C4-2B (cell line): ENCODE data around the gene DNAAF9.

Source experiments
- H3K27ac ChIP-seq: fragments of 450-650 bp; 2 replicates; pipeline ENCODE4 v1.5.1; 2017
- CTCF ChIP-seq: fragments of 450-650 bp; conservative IDR thresholded peaks from 2 replicates; pipeline ENCODE4 v1.5.1; 2017; ENCODE audit warnings: mild to moderate bottlenecking
- ZFX ChIP-seq: fragments of 450-650 bp; IDR thresholded peaks from 2 replicates; pipeline ENCODE4 v1.6.1; 2017

DNAAF9 gene

GRCh38 chr20:3382836-3383235 is 24.6 kb downstream of the DNAAF9 start:
- TF ChIP-seq CTCF (no peak), ZFX (no peak)
- no peak overlapping the region for H3K27ac ChIP-seq

GRCh38 chr20:3380228-3381070 is 27.0 kb downstream of the DNAAF9 start:
- TF ChIP-seq CTCF (no peak), ZFX (no peak)
- no peak overlapping the region for H3K27ac ChIP-seq

GRCh38 chr20:3378138-3378537 is 29.3 kb downstream of the DNAAF9 start:
- TF ChIP-seq CTCF (no peak), ZFX (no peak)
- H3K27ac ChIP-seq = no peak overlapping the region

GRCh38 chr20:3377644-3378043 is 29.8 kb downstream of the DNAAF9 start:
- no peak overlapping the region for H3K27ac ChIP-seq
- no peak for TF ChIP-seq ZFX

- TF ChIP-seq ZFX = no peak
- TF ChIP-seq CTCF = no peak
- no peak overlapping the region for H3K27ac ChIP-seq
These were observed 33.2 kb downstream of the DNAAF9 start for GRCh38 chr20:3374296-3374695.

- no peak overlapping the region for H3K27ac ChIP-seq
- TF ChIP-seq ZFX (no peak), CTCF (no peak)
These were observed 35.7 kb downstream of the DNAAF9 start for GRCh38 chr20:3371754-3372153.

- TF ChIP-seq ZFX (no peak), CTCF (no peak)
- no peak overlapping the region for H3K27ac ChIP-seq
These were observed 40.4 kb downstream of the DNAAF9 start for GRCh38 chr20:3367089-3367488.

- no peak for TF ChIP-seq CTCF
- TF ChIP-seq ZFX = no peak
- no peak overlapping the region for H3K27ac ChIP-seq
These were observed 43.0 kb downstream of the DNAAF9 start for GRCh38 chr20:3364323-3365013.
